ACC112 (cell line): ENCODE data around the gene SPATA12.

Experiments used
- H2AFZ ChIP-seq: fragments of 200-600 bp; sonication (generic); one replicate; pipeline ENCODE4 v1.6.0; 2017; ENCODE audit warnings: antibody characterized with exemption, low read length; ENCODE audit not compliant: unreplicated experiment
- H3K27ac ChIP-seq: fragments of 200-600 bp; sonication (generic); 2 replicates; pipeline ENCODE4 v1.5.1; 2014; ENCODE audit warnings: low read depth, mild to moderate bottlenecking, antibody characterized with exemption, low read length, moderate library complexity
- H3K27me3 ChIP-seq: fragments of 200-600 bp; sonication (generic); 2 replicates; pipeline ENCODE4 v1.6.1; 2014; ENCODE audit warnings: mild to moderate bottlenecking, antibody characterized with exemption, low read length, moderate library complexity, mixed read lengths; ENCODE audit not compliant: insufficient read depth
- H3K36me3 ChIP-seq: fragments of 200-600 bp; sonication (generic); 2 replicates; pipeline ENCODE4 v1.6.1; 2016; ENCODE audit warnings: mild to moderate bottlenecking, antibody characterized with exemption, low read length, moderate library complexity, mixed read lengths; ENCODE audit not compliant: insufficient read depth
- H3K4me1 ChIP-seq: fragments of 200-600 bp; sonication (generic); one replicate; pipeline ENCODE4 v1.6.1; 2016; ENCODE audit warnings: low read length, mixed read lengths; ENCODE audit not compliant: insufficient read depth, unreplicated experiment, control insufficient read depth
- H3K4me3 ChIP-seq: fragments of 200-600 bp; sonication (generic); 2 replicates; pipeline ENCODE4 v1.5.1; 2014; ENCODE audit warnings: mild to moderate bottlenecking, low read depth, low read length
- H3K79me2 ChIP-seq: fragments of 200-600 bp; sonication (generic); one replicate; pipeline ENCODE4 v1.6.0; 2016; ENCODE audit warnings: low read length; ENCODE audit not compliant: control insufficient read depth, unreplicated experiment, insufficient read depth

SPATA12 gene

GRCh38 chr3:57052662-57053061 lies 7.8 kb upstream of the SPATA12 start:
- H3K27ac ChIP-seq = no peak overlapping the region
- H2AFZ ChIP-seq = no peak overlapping the region
- H3K4me1 ChIP-seq = no peaks in the 10 kb centered on the region
- no peaks in the 10 kb centered on the region for H3K27me3 ChIP-seq
- no peak overlapping the region for H3K4me3 ChIP-seq
- no peaks in the 10 kb centered on the region for H3K36me3 ChIP-seq
- no peaks in the 10 kb centered on the region for H3K79me2 ChIP-seq

- Histone ChIP-seq H3K27ac (no peak overlapping the region), H3K36me3 (no peaks in the 10 kb centered on the region), H3K27me3 (no peaks in the 10 kb centered on the region), H3K79me2 (no peaks in the 10 kb centered on the region), H3K4me3 (no peak overlapping the region), H2AFZ (no peak overlapping the region), H3K4me1 (no peaks in the 10 kb centered on the region)
Observed at GRCh38 chr3:57053122-57053521, 7.3 kb upstream of the SPATA12 start.

- H3K4me3 ChIP-seq = no peak overlapping the region
- no peaks in the 10 kb centered on the region for H3K79me2 ChIP-seq
- no peak overlapping the region for H3K27ac ChIP-seq
- no peaks in the 10 kb centered on the region for H3K27me3 ChIP-seq
- H2AFZ ChIP-seq = no peak overlapping the region
- H3K4me1 ChIP-seq = peaks cover 21% of the 10 kb centered on the region
- H3K36me3 ChIP-seq = no peaks in the 10 kb centered on the region
Observed at GRCh38 chr3:57057351-57057750, 3.1 kb upstream of the SPATA12 start.

- Histone ChIP-seq H3K4me3 (no peak overlapping the region), H2AFZ (no peak overlapping the region), H3K4me1 (peaks cover 24% of the 10 kb centered on the region), H3K79me2 (no peaks in the 10 kb centered on the region), H3K27me3 (no peaks in the 10 kb centered on the region), H3K36me3 (no peaks in the 10 kb centered on the region), H3K27ac (no peak overlapping the region)
Observed at GRCh38 chr3:57059411-57059810, 1.1 kb upstream of the SPATA12 start.

GRCh38 chr3:57061556-57061955 lies 1.1 kb downstream of the SPATA12 start:
- no peak overlapping the region for H3K27ac ChIP-seq
- H3K27me3 ChIP-seq = no peaks in the 10 kb centered on the region
- H3K4me1 ChIP-seq = peaks cover 27% of the 10 kb centered on the region
- no peaks in the 10 kb centered on the region for H3K36me3 ChIP-seq
- no peak overlapping the region for H3K4me3 ChIP-seq
- H2AFZ ChIP-seq = no peak overlapping the region
- no peaks in the 10 kb centered on the region for H3K79me2 ChIP-seq

GRCh38 chr3:57062101-57062631 lies 1.7 kb downstream of the SPATA12 start:
- Histone ChIP-seq H2AFZ (no peak overlapping the region), H3K27me3 (no peaks in the 10 kb centered on the region), H3K36me3 (no peaks in the 10 kb centered on the region), H3K27ac (no peak overlapping the region), H3K79me2 (no peaks in the 10 kb centered on the region), H3K4me3 (no peak overlapping the region), H3K4me1 (peaks cover 27% of the 10 kb centered on the region)

- Histone ChIP-seq H3K27ac (no peak overlapping the region), H3K27me3 (no peaks in the 10 kb centered on the region), H3K36me3 (no peaks in the 10 kb centered on the region), H3K4me3 (no peak overlapping the region), H3K79me2 (no peaks in the 10 kb centered on the region), H3K4me1 (peaks cover 32% of the 10 kb centered on the region), H2AFZ (no peak overlapping the region)
Observed at GRCh38 chr3:57063032-57063431, 2.6 kb downstream of the SPATA12 start.

GRCh38 chr3:57064001-57064400 lies 3.5 kb downstream of the SPATA12 start:
- Histone ChIP-seq H3K27me3 (no peaks in the 10 kb centered on the region), H3K4me1 (peaks cover 37% of the 10 kb centered on the region), H3K4me3 (no peak overlapping the region), H2AFZ (no peak overlapping the region), H3K79me2 (no peaks in the 10 kb centered on the region), H3K27ac (no peak overlapping the region), H3K36me3 (no peaks in the 10 kb centered on the region)

GRCh38 chr3:57064572-57064971 lies 4.1 kb downstream of the SPATA12 start:
- no peak overlapping the region for H3K27ac ChIP-seq
- no peaks in the 10 kb centered on the region for H3K27me3 ChIP-seq
- no peak overlapping the region for H2AFZ ChIP-seq
- no peak overlapping the region for H3K4me3 ChIP-seq
- no peaks in the 10 kb centered on the region for H3K79me2 ChIP-seq
- H3K4me1 ChIP-seq = peaks cover 43% of the 10 kb centered on the region
- no peaks in the 10 kb centered on the region for H3K36me3 ChIP-seq

- no peak overlapping the region for H3K4me3 ChIP-seq
- no peak overlapping the region for H3K27ac ChIP-seq
- no peaks in the 10 kb centered on the region for H3K36me3 ChIP-seq
- no peaks in the 10 kb centered on the region for H3K79me2 ChIP-seq
- peaks cover 38% of the 10 kb centered on the region for H3K4me1 ChIP-seq
- H3K27me3 ChIP-seq = no peaks in the 10 kb centered on the region
- H2AFZ ChIP-seq = no peak overlapping the region
Observed at GRCh38 chr3:57065588-57065987, 5.1 kb downstream of the SPATA12 start.

GRCh38 chr3:57066471-57066870 lies 6.0 kb downstream of the SPATA12 start:
- Histone ChIP-seq H3K4me3 (no peak overlapping the region), H3K4me1 (peaks cover 30% of the 10 kb centered on the region), H3K27me3 (no peaks in the 10 kb centered on the region), H2AFZ (no peak overlapping the region), H3K79me2 (no peaks in the 10 kb centered on the region), H3K27ac (no peak overlapping the region), H3K36me3 (no peaks in the 10 kb centered on the region)
